HAP-1 (cell line): Measurements from ENCODE around the gene ZNF821.
A peak's percentile ranks its signal among the peaks of the same experiment; 100 is the strongest.
"Not testable (repeated sequence)": the region's sequence is repeated elsewhere in the genome, so short reads cannot be mapped to it uniquely, and the experiment has no call there.

Experiments
- DNase-seq, 2 experiments: peaks; one replicate each; pipeline ENCODE4 v3.0.0-alpha.2; 2016 to 2020; ENCODE audit warnings: low spot score in 2 of 2
- H3K27me3 ChIP-seq: fragments of 250-450 bp; sonication (Bioruptor Pico); 2 replicates; pipeline ENCODE4 v1.5.1; 2020; ENCODE audit warnings: low read depth, mild to moderate bottlenecking, moderate library complexity
- H3K36me3 ChIP-seq: fragments of 250-450 bp; sonication (Bioruptor Pico); replicated peaks from 2 replicates; pipeline ENCODE4 v1.5.1; 2020; ENCODE audit warnings: mild to moderate bottlenecking
- H3K4me1 ChIP-seq: fragments of 250-450 bp; sonication (Bioruptor Pico); 2 replicates; pipeline ENCODE4 v1.5.1; 2020; ENCODE audit warnings: mild to moderate bottlenecking
- H3K4me3 ChIP-seq: fragments of 250-450 bp; sonication (Bioruptor Pico); 2 replicates; pipeline ENCODE4 v1.5.1; 2020; ENCODE audit warnings: mild to moderate bottlenecking, moderate library complexity
- H3K9me3 ChIP-seq: fragments of 250-450 bp; sonication (Bioruptor Pico); 2 replicates; pipeline ENCODE4 v1.5.1; 2020; ENCODE audit warnings: mild to moderate bottlenecking, moderate library complexity
- in situ Hi-C: fragments of 300-500 bp; cut with MboI; formaldehyde crosslinking; loops from 3 replicates; pipeline ENCODE4 v1.14.3; 2020; ENCODE audit warnings: low sequenced_read_pairs, inconsistent platforms, mixed read lengths

The ZNF821 gene

GRCh38 chr16:71915350-71915749 is 31.4 kb upstream of the ZNF821 start:
- Histone ChIP-seq H3K4me3 (no peak overlapping the region), H3K4me1 (peaks cover 6% of the 10 kb centered on the region), H3K27me3 (no peaks in the 10 kb centered on the region), H3K36me3 (peaks cover 72% of the 10 kb centered on the region), H3K9me3 (no peaks in the 10 kb centered on the region)
- in situ Hi-C loops = no loop called here
- DNase-seq = no peak

DNA sequence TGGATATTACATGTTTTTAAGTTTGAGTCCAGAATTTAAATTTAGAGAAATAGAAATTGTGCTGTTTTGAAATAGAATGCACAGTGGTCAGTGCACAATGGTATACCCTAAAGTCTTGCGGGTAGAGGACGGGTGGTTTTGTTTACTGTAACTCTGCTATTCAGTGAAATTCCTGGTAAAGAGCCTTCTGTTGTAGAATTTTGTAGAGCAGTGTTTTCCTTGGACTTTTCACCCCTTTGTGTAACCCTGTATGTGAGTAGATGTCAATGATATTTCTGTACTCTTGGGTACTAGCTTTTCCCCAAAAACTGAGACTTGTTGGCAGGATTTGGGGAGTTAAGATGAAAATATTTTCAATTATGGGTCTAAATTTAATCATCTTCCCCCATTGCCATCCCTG is 30.8 kb upstream of the ZNF821 start:
- no peak for DNase-seq
- no peaks in the 10 kb centered on the region for H3K9me3 ChIP-seq
- in situ Hi-C loops = no loop called here
- H3K27me3 ChIP-seq = no peaks in the 10 kb centered on the region
- H3K36me3 ChIP-seq = peaks cover 66% of the 10 kb centered on the region
- H3K4me3 ChIP-seq = no peak overlapping the region
- peaks cover 6% of the 10 kb centered on the region for H3K4me1 ChIP-seq

GRCh38 chr16:71912534-71913275 is 28.7 kb upstream of the ZNF821 start:
- in situ Hi-C loops = no loop called here
- Histone ChIP-seq H3K36me3 (peaks cover 49% of the 10 kb centered on the region), H3K4me3 (no peak overlapping the region), H3K27me3 (no peaks in the 10 kb centered on the region), H3K9me3 (no peaks in the 10 kb centered on the region), H3K4me1 (peaks cover 6% of the 10 kb centered on the region)
- DNase-seq = no peak

- no peak overlapping the region for H3K4me3 ChIP-seq
- peaks cover 6% of the 10 kb centered on the region for H3K4me1 ChIP-seq
- H3K27me3 ChIP-seq = no peaks in the 10 kb centered on the region
- in situ Hi-C loops = no loop called here
- no peak for DNase-seq
- peaks cover 33% of the 10 kb centered on the region for H3K36me3 ChIP-seq
- H3K9me3 ChIP-seq = no peaks in the 10 kb centered on the region
These were observed 27.1 kb upstream of the ZNF821 start for GRCh38 chr16:71911121-71911520.

DNA sequence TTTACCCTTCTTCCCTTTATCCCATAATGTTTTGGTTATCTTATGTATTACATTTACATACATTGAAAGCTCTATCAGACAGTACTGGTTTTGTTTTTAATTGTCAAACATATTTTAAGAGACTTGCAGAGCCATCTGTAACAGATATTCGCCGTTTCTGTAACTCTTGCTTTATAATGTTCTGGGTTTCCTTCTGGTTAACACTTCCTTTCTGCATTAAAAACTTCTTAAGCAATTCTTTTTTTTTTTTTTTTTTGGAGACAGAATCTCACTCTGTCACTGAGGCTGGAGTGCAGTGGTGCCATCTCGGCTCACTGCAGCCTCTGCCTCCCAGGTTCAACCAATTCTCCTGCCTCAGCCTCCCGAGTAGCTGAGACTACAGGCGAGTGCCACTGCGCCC is 21.8 kb upstream of the ZNF821 start:
- H3K36me3 ChIP-seq = peaks cover 14% of the 10 kb centered on the region
- in situ Hi-C loops, DNase-seq, H3K27me3 ChIP-seq, H3K4me3 ChIP-seq, H3K4me1 ChIP-seq, H3K9me3 ChIP-seq: not testable (repeated sequence)

DNA sequence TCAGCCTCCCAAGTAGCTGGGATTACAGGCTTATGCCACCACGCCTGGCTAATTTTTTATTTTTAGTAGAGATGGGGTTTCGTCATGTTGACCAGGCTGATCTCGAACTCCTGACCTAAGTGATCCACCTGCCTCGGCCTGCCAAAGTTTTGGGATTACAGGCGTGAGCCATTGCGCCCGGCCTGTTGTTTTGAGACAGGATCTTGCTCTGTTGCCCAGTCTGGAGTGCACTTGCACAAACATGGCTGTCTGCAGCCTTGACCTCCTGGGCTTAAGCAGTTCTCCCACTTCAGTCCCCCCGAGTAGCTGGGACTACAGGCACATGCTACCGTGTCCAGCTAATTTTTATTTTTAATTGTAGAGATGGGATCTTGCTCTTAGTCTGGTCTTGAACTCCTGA is 20.3 kb upstream of the ZNF821 start:
- Histone ChIP-seq H3K36me3 (peaks cover 14% of the 10 kb centered on the region), H3K4me3 (no peak overlapping the region), H3K9me3 (no peaks in the 10 kb centered on the region), H3K27me3 (no peaks in the 10 kb centered on the region), H3K4me1 (peaks cover 5% of the 10 kb centered on the region)
- in situ Hi-C loops = no loop called here
- no peak for DNase-seq

DNA sequence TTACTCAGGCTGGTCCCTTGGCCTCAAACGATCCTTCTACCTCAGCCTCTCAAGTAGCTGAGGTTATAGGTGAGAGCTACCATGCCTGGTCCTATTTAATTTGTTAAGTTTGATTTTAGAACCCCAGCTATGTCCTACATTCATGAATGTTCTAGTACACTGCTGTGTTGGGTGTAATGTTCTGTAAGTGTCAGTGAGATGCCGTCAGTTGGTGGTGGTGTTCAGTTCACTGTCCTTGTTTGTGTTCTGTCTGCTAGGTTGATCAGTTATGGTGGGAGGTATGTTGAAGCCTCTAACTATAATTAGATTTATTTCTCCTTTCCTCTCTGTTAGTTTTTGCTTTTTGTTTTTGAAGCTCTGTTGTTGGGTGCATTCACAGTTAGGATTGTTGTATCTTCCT is 19.6 kb upstream of the ZNF821 start:
- no peak for DNase-seq
- in situ Hi-C loops = no loop called here
- Histone ChIP-seq H3K27me3 (no peaks in the 10 kb centered on the region), H3K9me3 (no peaks in the 10 kb centered on the region), H3K4me3 (no peak overlapping the region), H3K36me3 (peaks cover 12% of the 10 kb centered on the region), H3K4me1 (peaks cover 5% of the 10 kb centered on the region)

GRCh38 chr16:71902656-71903365 is 18.8 kb upstream of the ZNF821 start:
- Histone ChIP-seq H3K4me3 (no peak overlapping the region), H3K9me3 (no peaks in the 10 kb centered on the region), H3K36me3 (peaks cover 13% of the 10 kb centered on the region), H3K27me3 (no peaks in the 10 kb centered on the region), H3K4me1 (peaks cover 5% of the 10 kb centered on the region)
- no peak for DNase-seq
- in situ Hi-C loops = no loop called here

DNA sequence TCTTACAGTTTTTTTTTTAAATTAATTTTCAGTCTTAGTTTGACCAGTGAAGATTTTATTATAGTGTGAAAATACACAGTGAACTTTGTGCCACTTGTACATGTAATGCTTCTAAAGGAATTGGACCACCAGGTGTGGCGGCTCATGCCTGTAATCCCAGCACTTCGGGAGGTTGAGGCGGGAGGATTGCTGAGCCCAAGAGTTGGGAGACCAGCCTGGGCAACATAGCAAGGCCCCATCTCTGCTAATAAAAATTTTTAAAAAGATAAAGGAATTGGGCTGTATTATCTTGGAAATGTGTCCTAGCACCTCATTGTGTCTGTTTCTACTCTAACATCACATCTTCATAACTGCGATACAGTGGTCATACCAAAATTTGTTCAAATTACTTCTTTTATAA is 15.2 kb upstream of the ZNF821 start:
- H3K9me3 ChIP-seq = no peaks in the 10 kb centered on the region
- H3K36me3 ChIP-seq = peaks cover 20% of the 10 kb centered on the region
- H3K27me3 ChIP-seq = no peaks in the 10 kb centered on the region
- H3K4me1 ChIP-seq = peaks cover 8% of the 10 kb centered on the region
- in situ Hi-C loops = no loop called here
- no peak overlapping the region for H3K4me3 ChIP-seq
- DNase-seq = no peak

DNA sequence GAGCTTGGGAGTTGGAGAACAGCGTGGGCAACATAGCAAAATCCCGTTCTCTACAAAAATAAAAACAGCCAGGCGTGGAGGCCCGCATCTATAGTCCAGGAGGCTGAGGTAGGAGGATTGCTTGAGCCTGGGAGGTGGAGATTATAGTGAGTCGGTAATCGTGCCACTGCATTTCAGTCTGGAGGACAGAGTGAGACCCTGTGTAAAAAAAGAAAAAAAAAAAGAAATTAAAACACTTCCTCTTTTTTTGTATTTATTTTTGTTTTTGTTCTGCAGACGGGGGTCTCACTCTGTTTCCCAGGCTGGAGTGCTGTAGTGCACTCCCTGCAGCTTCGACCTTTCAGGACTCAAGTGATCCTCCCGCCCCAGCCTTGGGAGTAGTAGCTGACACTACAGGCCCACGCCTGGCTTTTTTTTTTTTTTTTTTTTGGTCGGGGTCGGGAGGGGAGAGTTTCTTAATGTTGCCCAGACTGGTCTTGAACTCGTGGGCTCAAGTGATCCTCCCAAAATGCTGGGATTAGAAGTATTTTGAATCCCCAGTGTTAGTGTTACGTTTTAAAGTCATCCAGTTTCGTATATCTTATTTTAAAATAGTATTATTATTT is 12.9 kb upstream of the ZNF821 start:
- H3K27me3 ChIP-seq = no peaks in the 10 kb centered on the region
- H3K9me3 ChIP-seq = no peaks in the 10 kb centered on the region
- peaks cover 10% of the 10 kb centered on the region for H3K36me3 ChIP-seq
- in situ Hi-C loops = no loop called here
- DNase-seq = no peak
- peaks cover 7% of the 10 kb centered on the region for H3K4me1 ChIP-seq
- peak overlapping the region; percentile 76 for H3K4me3 ChIP-seq

DNA sequence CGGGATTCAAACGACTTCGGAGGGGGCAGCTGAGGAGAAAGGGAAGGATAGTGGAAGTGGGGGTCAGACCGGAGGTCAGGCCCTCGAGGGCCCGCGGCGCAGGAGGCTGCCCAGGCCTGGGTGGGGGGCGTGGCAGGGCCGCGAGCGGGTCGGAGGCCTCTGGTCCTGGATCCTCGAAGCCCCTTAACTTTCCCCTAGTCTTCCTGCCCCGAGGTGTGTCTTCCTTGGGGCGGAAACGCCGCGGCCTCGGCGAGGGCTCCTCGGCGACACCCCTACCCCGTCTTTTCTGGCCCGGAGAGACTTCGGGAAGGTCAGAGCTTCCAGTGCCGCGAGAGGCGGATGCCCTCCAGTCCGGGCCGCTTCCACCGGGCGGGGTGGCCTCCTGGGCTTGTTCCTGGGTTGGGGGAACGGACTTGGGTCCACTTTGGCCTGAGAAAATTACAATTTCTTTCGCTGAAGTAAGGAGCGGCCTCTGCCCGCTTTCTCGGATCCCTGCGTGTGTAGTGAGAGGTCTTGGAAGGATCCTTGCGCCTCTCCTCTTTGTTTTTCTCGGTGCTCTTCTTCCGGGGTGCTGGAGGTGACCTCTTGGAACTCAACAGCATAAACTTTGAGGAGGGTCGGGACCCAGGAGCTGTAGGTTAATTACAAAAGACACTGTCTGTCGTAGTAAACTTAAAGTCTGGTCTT is 11.8 kb upstream of the ZNF821 start:
- Histone ChIP-seq H3K4me3 (peak overlapping the region; percentile 76), H3K36me3 (peaks cover 10% of the 10 kb centered on the region), H3K4me1 (peaks cover 8% of the 10 kb centered on the region), H3K9me3 (no peaks in the 10 kb centered on the region), H3K27me3 (no peaks in the 10 kb centered on the region)
- in situ Hi-C loops = no loop called here
- DNase-seq = peak; percentile 20 to 21

- Histone ChIP-seq H3K4me1 (peaks cover 8% of the 10 kb centered on the region), H3K36me3 (peaks cover 10% of the 10 kb centered on the region), H3K27me3 (no peaks in the 10 kb centered on the region), H3K9me3 (no peaks in the 10 kb centered on the region), H3K4me3 (peak within 1 kb of the TSS; percentile 76)
- peak; percentile 94 to 99 for DNase-seq
- in situ Hi-C loops = loop anchor here (5.0 kb wide), 1 partner anchor 88 kb away; the partner anchor contains the start of gene AP1G1
These were observed 11.1 kb upstream of the ZNF821 start, which contains the start of gene IST1 for GRCh38 chr16:71894921-71895678. Gene IST1, plus strand, starts transcription at chr16:71895531. Its CDS starts 20,110 bp downstream, at chr16:71915641.
